Heart left ventricle (tissue), 16 donors: ENCODE data around the gene SCARB1. TPM values are rescaled to one million over a fixed set of nuclear protein-coding genes. Genes with fewer than 3 reads are reported as not detected.

Source experiments
- ATAC-seq, 4 donors: fragments of 200-7000 bp; cut with Tn5 transposase; one replicate each; pipeline ENCODE4 v1.9.1; 2020 to 2022; ENCODE audit warnings: moderate library complexity in 4 of 4, mild to moderate bottlenecking in 3 of 4, moderate number of reproducible peaks in 1 of 4
- DNase-seq, 5 donors: peaks; one replicate each; pipeline ENCODE4 v3.0.0-alpha.2; 2020
- H3K27ac ChIP-seq, 12 donors: fragments of 200-600 bp; sonication (generic) in 4 of 12; one replicate each; pipeline versions ENCODE4 v1.5.0 to v1.8.0; 2016 to 2022; ENCODE audit warnings: mild to moderate bottlenecking in 2 of 12
- H3K27me3 ChIP-seq, 9 donors: fragments of 200-600 bp; sonication (generic) in 2 of 9; one replicate each; pipeline versions ENCODE4 v1.5.1 to v1.8.0; 2016 to 2022; ENCODE audit warnings: mild to moderate bottlenecking in 3 of 9
- H3K36me3 ChIP-seq, 9 donors: fragments of 200-600 bp; sonication (generic) in 2 of 9; one replicate each; pipeline versions ENCODE4 v1.5.0 to v1.8.0; 2018 to 2022; ENCODE audit warnings: mild to moderate bottlenecking in 2 of 9
- H3K4me1 ChIP-seq, 12 donors: fragments of 200-600 bp; sonication (generic) in 4 of 12; one replicate each; pipeline versions ENCODE4 v1.5.0 to v1.8.0; 2016 to 2022; ENCODE audit warnings: mild to moderate bottlenecking in 3 of 12
- H3K4me3 ChIP-seq, 12 donors: fragments of 200-600 bp; sonication (generic) in 4 of 12; one replicate each; pipeline versions ENCODE4 v1.5.0 to v1.8.0; 2017 to 2022; ENCODE audit warnings: mild to moderate bottlenecking in 9 of 12, moderate library complexity in 4 of 12
- H3K9me3 ChIP-seq, 12 donors: fragments of 200-600 bp; sonication (generic) in 4 of 12; one replicate each; pipeline versions ENCODE4 v1.5.0 to v1.8.0; 2016 to 2022; ENCODE audit warnings: mild to moderate bottlenecking in 1 of 12
- POLR2A ChIP-seq, 2 donors: fragments of 450-650 bp; IDR thresholded peaks; one replicate each; pipeline ENCODE4 v1.6.1; 2017; ENCODE audit warnings: antibody characterized with exemption in 2 of 2, mild to moderate bottlenecking in 2 of 2, moderate library complexity in 2 of 2
- WGBS, 4 donors: extraction: QIAGEN DNeasy Blood & Tissue Kit in 2 of 4; methylation state at CpG; one replicate each; pipeline versions ENCODE4 v1.1.5 to v1.1.7; 2013 to 2018; 5-methylcytosine and 5-hydroxymethylcytosine counted together
- intact Hi-C, 10 donors: fragments of 100-400 bp; cut with DNase I; formaldehyde crosslinking; loops; one replicate each; pipeline versions ENCODE4 v1.11.1 to v1.14.2; 2022
- polyA plus RNA-seq, 2 donors: library from polyadenylated mRNA; stranded (reverse); fragments of 200-250 nt; gene quantifications; one replicate each; pipeline ENCODE4 v1.2.3, GENCODE V29; 2013
- total RNA-seq, 9 donors: library from RNA; depleted of rRNA in 2 of 9; stranded (reverse); fragments of >200 nt in 2 of 9; fragmentation: NEBNext Ultra II Directional in 3 of 9; extraction: Animal tissue kit (Norgen Biotek cat#: 25700) in 3 of 9; gene quantifications; one replicate each; pipeline versions ENCODE4 v1.1.0 to v1.2.4, GENCODE V29; 2016 to 2023
- TF ChIP-seq, protein P1 (sequence below), 12 donors: fragments of 200-600 bp; sonication (generic) in 4 of 12; IDR thresholded peaks; one replicate each; pipeline versions ENCODE4 v1.5.0 to v1.8.0; 2018 to 2022; ENCODE audit warnings: antibody characterized with exemption in 12 of 12, mild to moderate bottlenecking in 5 of 12
- donor health status: ischemic (EF 13 %, LVEDD 7.1; RV severe dilation, severe dysfunction).
- donor health status: healthy with polysubstance abuse.
- donor health status: DM: no; HTN: yes; CAD: no.
- donor health status: DM: no; HTN: no; CAD: no.
- donor health status: ischemic (EF 25% LVEDD 6.9; RV normal size, moderate dysfunction).
- donor health status: ischemic (EF 25% LVEDD 5.7; RV mildly dilated, moderate dysfunction).
- donor health status: healthy.
- donor health status: DM: yes; HTN: yes; CAD: no.
- donor health status: ischemic (EF 35%, LVEDD 5.7; RV mildly dilated, moderate dysfunction).
- donor health status: nonischemic (EF 11% LVEDD 7.7; RV severe dilation, severe dysfunction).
- donor health status: DM: yes; HTN: yes; CAD: no.
- donor health status: PGD.
- donor health status: ischemic (EF 29% LVEDD 5.4; RV normal size, mild dysfunction).
- donor health status: nonischemic (EF 23%, LVEDD 6.1; RV moderate dilation, normal function).

The SCARB1 gene
- total and polyA plus RNA-seq, 11 donors, result 6.9 to 21.7 (median 14.0) TPM

DNA sequence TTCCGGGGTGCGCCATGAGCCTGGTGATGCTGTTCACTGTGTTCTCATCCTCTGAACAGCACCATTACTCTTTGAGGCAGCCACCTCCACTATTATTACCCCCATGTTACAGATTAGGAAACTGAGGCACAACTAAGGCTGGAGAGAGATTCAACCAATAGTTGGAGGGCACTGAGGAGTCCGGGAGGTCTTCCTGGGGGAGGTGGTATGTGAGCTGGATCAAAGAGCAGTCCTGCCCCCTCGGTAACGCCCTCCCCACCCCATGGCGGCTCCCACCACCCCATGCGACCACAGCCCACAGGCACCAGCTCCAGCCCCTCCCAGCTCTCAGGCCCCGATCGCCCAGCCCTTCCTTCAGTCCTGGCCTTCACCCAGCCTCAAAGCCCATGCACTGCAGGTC is 43.5 kb downstream of the SCARB1 start:
- no peak for ATAC-seq
- intact Hi-C loops, result no loop called here
- no peaks in the 10 kb centered on the region for H3K4me1 ChIP-seq

DNA sequence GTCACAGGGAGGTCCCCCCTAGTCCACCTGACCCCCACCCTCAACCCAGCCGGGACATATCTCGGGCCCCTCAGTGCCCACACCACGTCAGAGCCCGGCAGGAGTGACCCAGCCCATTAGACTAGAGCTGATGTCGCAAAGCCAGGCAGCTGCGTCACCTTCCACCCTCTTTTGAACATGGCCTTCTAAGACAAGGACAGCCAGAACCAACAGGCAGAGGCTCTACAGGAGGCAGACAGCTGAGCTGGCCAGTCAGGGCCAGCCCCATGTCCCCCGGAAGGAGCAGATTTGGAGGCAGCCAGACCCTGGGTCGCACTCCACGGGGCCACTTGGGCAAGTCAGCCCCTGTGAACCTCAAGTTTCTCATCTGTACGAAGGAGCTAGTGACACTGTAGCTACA is 44.1 kb downstream of the SCARB1 start:
- WGBS, 4 donors, result 95 to 97% (median 96%) methylated on average over 9 to 10 of the region's 10 CpGs
- Histone ChIP-seq H3K9me3 (no peaks in the 10 kb centered on the region), H3K4me1 (no peaks in the 10 kb centered on the region), H3K27ac (no peak overlapping the region), H3K4me3 (no peak overlapping the region), H3K27me3 (no peaks in the 10 kb centered on the region), H3K36me3 (peaks cover 0 to 9% (median 2%) of the 10 kb centered on the region in 9 donors)
- ATAC-seq (no peak), DNase-seq (no peak)
- intact Hi-C loops, result no loop called here
- no peak for TF ChIP-seq POLR2A (IDR thresholded peaks at IDR 0.05)

More for the DNA sequence above, 43.5 kb downstream of the SCARB1 start:
- 91 to 94% (median 92%) methylated on average over 8 to 9 of the region's 9 CpGs for WGBS, 4 donors
- no peak for TF ChIP-seq POLR2A (IDR thresholded peaks at IDR 0.05)
- TF ChIP-seq, protein P1, sequence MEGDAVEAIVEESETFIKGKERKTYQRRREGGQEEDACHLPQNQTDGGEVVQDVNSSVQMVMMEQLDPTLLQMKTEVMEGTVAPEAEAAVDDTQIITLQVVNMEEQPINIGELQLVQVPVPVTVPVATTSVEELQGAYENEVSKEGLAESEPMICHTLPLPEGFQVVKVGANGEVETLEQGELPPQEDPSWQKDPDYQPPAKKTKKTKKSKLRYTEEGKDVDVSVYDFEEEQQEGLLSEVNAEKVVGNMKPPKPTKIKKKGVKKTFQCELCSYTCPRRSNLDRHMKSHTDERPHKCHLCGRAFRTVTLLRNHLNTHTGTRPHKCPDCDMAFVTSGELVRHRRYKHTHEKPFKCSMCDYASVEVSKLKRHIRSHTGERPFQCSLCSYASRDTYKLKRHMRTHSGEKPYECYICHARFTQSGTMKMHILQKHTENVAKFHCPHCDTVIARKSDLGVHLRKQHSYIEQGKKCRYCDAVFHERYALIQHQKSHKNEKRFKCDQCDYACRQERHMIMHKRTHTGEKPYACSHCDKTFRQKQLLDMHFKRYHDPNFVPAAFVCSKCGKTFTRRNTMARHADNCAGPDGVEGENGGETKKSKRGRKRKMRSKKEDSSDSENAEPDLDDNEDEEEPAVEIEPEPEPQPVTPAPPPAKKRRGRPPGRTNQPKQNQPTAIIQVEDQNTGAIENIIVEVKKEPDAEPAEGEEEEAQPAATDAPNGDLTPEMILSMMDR (IDR thresholded peaks at IDR 0.05), result no peak
- Histone ChIP-seq H3K9me3 (no peaks in the 10 kb centered on the region), H3K4me3 (no peak overlapping the region), H3K27ac (no peak overlapping the region), H3K36me3 (peaks cover 0 to 5% (median 0%) of the 10 kb centered on the region in 9 donors), H3K27me3 (no peaks in the 10 kb centered on the region)
- no peak for DNase-seq

DNA sequence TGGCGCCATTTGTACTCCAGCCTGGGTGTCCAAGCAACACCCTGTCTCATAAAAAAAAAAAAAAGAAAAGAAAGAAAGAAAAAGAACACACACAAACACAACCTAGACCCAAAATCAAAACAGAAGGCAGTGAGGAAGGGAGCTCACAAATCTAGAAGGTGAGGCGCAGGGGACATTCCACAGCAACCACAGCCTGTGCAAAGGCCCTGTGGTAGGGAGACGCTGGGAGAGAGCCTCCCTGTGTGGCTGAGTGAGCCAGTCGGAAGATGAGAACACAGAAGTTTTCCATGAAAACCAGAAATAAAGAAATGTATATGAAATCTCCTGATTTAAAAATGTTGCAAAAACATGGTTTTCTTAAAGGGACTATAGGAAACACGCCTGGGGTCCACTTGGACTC is 44.6 kb downstream of the SCARB1 start:
- WGBS, 4 donors, result 79 to 99% (median 85%) methylated on average over 5 of the region's 5 CpGs
- intact Hi-C loops, result no loop called here
- Histone ChIP-seq H3K27me3 (no peaks in the 10 kb centered on the region), H3K9me3 (no peaks in the 10 kb centered on the region), H3K27ac (no peak overlapping the region), H3K4me1 (no peaks in the 10 kb centered on the region), H3K4me3 (no peak overlapping the region), H3K36me3 (peaks cover 0 to 13% (median 5%) of the 10 kb centered on the region in 9 donors)
- TF ChIP-seq POLR2A (IDR thresholded peaks at IDR 0.05), result no peak
- TF ChIP-seq, protein P1 (IDR thresholded peaks at IDR 0.05), result no peak
- ATAC-seq (no peak), DNase-seq (no peak)

DNA sequence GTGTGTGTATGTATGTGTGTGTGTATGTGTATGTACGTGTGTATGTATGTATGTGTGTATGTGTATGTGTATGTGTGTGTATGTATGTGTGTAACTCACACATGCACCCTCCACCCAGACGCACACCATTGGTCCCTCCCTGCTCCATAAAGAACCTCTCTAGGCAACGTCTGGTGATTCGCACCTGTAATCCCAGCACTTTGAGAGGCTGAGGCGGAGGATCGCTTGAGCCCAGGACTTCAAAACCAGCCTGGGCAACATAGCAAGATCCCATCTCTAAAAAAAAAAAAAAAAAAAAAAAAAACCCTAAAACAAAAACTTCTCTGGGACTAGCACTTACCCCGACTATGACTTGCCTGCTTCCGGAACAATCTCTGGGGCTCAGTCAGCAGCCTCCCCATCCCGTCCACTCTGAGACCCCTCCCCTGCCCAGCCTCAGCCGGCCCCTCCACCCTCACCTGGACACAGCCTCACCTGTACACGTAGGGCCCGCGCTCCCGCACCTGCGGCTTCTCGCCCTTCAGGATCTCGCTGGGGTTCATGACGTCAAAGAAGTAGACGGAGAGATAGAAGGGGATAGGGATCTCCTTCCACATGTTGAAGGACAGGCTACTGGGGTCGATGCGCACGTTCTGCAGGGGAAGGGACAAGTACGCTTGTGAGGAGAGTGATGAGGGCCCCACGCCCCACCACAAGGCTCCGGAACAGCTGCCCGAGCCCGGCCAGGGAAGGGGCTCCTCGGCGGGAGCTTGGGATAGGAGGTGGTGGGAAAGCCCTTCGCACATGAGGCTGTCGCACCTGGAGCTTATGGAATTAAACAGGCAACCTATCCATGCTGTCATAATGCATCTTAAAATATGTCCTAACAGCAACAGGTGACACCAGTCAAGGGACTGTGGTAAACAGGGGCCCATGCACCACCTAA is 46.3 kb downstream of the SCARB1 start:
- H3K27me3 ChIP-seq, result no peaks in the 10 kb centered on the region
- no peak for ATAC-seq
- no peak for TF ChIP-seq POLR2A (IDR thresholded peaks at IDR 0.05)
- TF ChIP-seq, protein P1 (IDR thresholded peaks at IDR 0.05), result no peak
- H3K4me3 ChIP-seq, result no peak overlapping the region
- H3K27ac ChIP-seq, result no peak overlapping the region
- no peaks in the 10 kb centered on the region for H3K9me3 ChIP-seq
- DNase-seq, result no peak
- H3K36me3 ChIP-seq, result peaks cover 0 to 30% (median 7%) of the 10 kb centered on the region in 9 donors
- H3K4me1 ChIP-seq, result no peaks in the 10 kb centered on the region
- intact Hi-C loops, result no loop called here
- WGBS, 4 donors, result 95 to 96% (median 96%) methylated on average over 31 of the region's 31 CpGs
